Activated T-helper 2 cell treated with anti-CD3 and anti-CD28 coated beads, Interferon-gamma antibody, Interleukin-2, Interleukin-4, amounts not matched to agents 10 μg/mL and 5 μg/mL and 100 μg/mL, durations not matched to agents 14 hours and 24 hours and 36 hours (primary cell): ENCODE data around the gene PKNOX2. TPM values are rescaled to one million over a fixed set of nuclear protein-coding genes. Genes with fewer than 3 reads are reported as not detected.

Experiments
- DNase-seq: peaks from one replicate; pipeline ENCODE4 v3.0.0; 2021; ENCODE audit warnings: low spot score
- H3K27ac Mint-ChIP-seq: one replicate; pipeline ENCODE4 v1.8.0; 2021; ENCODE audit warnings: mixed read lengths
- H3K27me3 Mint-ChIP-seq: one replicate; pipeline ENCODE4 v1.8.0; 2021; ENCODE audit warnings: low read depth, mixed read lengths
- H3K36me3 Mint-ChIP-seq: one replicate; pipeline ENCODE4 v1.8.0; 2021; ENCODE audit warnings: low read depth, mixed read lengths
- H3K4me1 Mint-ChIP-seq: one replicate; pipeline ENCODE4 v1.8.0; 2021; ENCODE audit warnings: low read depth, mixed read lengths
- H3K4me3 Mint-ChIP-seq: one replicate; pipeline ENCODE4 v1.8.0; 2021; ENCODE audit warnings: low read depth, mild to moderate bottlenecking, moderate library complexity, mixed read lengths
- H3K9me3 Mint-ChIP-seq: one replicate; pipeline ENCODE4 v1.8.0; 2021; ENCODE audit warnings: mixed read lengths
- intact Hi-C: fragments of 100-400 bp; cut with micrococcal nuclease; formaldehyde crosslinking; loops from one replicate; pipeline ENCODE4 v1.15.1; 2023
- total RNA-seq: library from RNA; stranded (reverse); gene quantifications from 2 replicates; pipeline ENCODE4 v1.2.3, GENCODE V29; 2022

Gene PKNOX2
- total RNA-seq, 1 donor from 2014 or later: not detected

- no peak for DNase-seq
- intact Hi-C loops: no loop called here
- no peak overlapping the region for H3K4me3 Mint-ChIP-seq
- no peaks in the 10 kb centered on the region for H3K4me1 Mint-ChIP-seq
- no peaks in the 10 kb centered on the region for H3K9me3 Mint-ChIP-seq
- no peak overlapping the region for H3K27ac Mint-ChIP-seq
- no peaks in the 10 kb centered on the region for H3K27me3 Mint-ChIP-seq
- H3K36me3 Mint-ChIP-seq: no peaks in the 10 kb centered on the region
Observed at GRCh38 chr11:125360066-125360465, 195.5 kb downstream of the PKNOX2 start.

- DNase-seq: no peak
- Mint-ChIP-seq H3K27me3 (peaks cover under 1% of the 10 kb centered on the region), H3K4me3 (no peak overlapping the region), H3K27ac (no peak overlapping the region), H3K36me3 (no peaks in the 10 kb centered on the region), H3K4me1 (no peaks in the 10 kb centered on the region), H3K9me3 (no peaks in the 10 kb centered on the region)
- intact Hi-C loops: no loop called here
Observed at GRCh38 chr11:125364121-125364826, 199.7 kb downstream of the PKNOX2 start.

GRCh38 chr11:125365196-125365931, 200.8 kb downstream of the PKNOX2 start:
- Mint-ChIP-seq H3K27me3 (peaks cover 6% of the 10 kb centered on the region), H3K4me3 (no peak overlapping the region), H3K36me3 (no peaks in the 10 kb centered on the region), H3K9me3 (no peaks in the 10 kb centered on the region), H3K4me1 (no peaks in the 10 kb centered on the region), H3K27ac (no peak overlapping the region)
- intact Hi-C loops: no loop called here
- no peak for DNase-seq

- Mint-ChIP-seq H3K4me3 (no peak overlapping the region), H3K4me1 (no peaks in the 10 kb centered on the region), H3K9me3 (no peaks in the 10 kb centered on the region), H3K27ac (no peak overlapping the region), H3K36me3 (no peaks in the 10 kb centered on the region), H3K27me3 (peaks cover 21% of the 10 kb centered on the region)
- DNase-seq: no peak
- intact Hi-C loops: no loop called here
Observed at GRCh38 chr11:125367710-125368109, 203.2 kb downstream of the PKNOX2 start.

- no peaks in the 10 kb centered on the region for H3K36me3 Mint-ChIP-seq
- H3K4me3 Mint-ChIP-seq: no peak overlapping the region
- no peaks in the 10 kb centered on the region for H3K4me1 Mint-ChIP-seq
- H3K27me3 Mint-ChIP-seq: peaks cover 24% of the 10 kb centered on the region
- H3K27ac Mint-ChIP-seq: no peak overlapping the region
- intact Hi-C loops: no loop called here
- no peak for DNase-seq
- H3K9me3 Mint-ChIP-seq: no peaks in the 10 kb centered on the region
Observed at GRCh38 chr11:125368757-125369156, 204.2 kb downstream of the PKNOX2 start.

- Mint-ChIP-seq H3K27me3 (peaks cover 24% of the 10 kb centered on the region), H3K27ac (no peak overlapping the region), H3K36me3 (no peaks in the 10 kb centered on the region), H3K4me1 (no peaks in the 10 kb centered on the region), H3K4me3 (no peak overlapping the region), H3K9me3 (no peaks in the 10 kb centered on the region)
- intact Hi-C loops: no loop called here
- no peak for DNase-seq
Observed at GRCh38 chr11:125369808-125370207, 205.3 kb downstream of the PKNOX2 start.

GRCh38 chr11:125370561-125371389, 206.2 kb downstream of the PKNOX2 start:
- H3K27me3 Mint-ChIP-seq: peaks cover 26% of the 10 kb centered on the region
- H3K9me3 Mint-ChIP-seq: no peaks in the 10 kb centered on the region
- intact Hi-C loops: no loop called here
- DNase-seq: no peak
- no peak overlapping the region for H3K27ac Mint-ChIP-seq
- H3K4me1 Mint-ChIP-seq: no peaks in the 10 kb centered on the region
- no peak overlapping the region for H3K4me3 Mint-ChIP-seq
- no peaks in the 10 kb centered on the region for H3K36me3 Mint-ChIP-seq

GRCh38 chr11:125371431-125371935, 206.9 kb downstream of the PKNOX2 start:
- H3K36me3 Mint-ChIP-seq: no peaks in the 10 kb centered on the region
- H3K4me1 Mint-ChIP-seq: no peaks in the 10 kb centered on the region
- H3K9me3 Mint-ChIP-seq: no peaks in the 10 kb centered on the region
- intact Hi-C loops: no loop called here
- H3K27ac Mint-ChIP-seq: no peak overlapping the region
- H3K27me3 Mint-ChIP-seq: peaks cover 26% of the 10 kb centered on the region
- no peak overlapping the region for H3K4me3 Mint-ChIP-seq
- DNase-seq: no peak

GRCh38 chr11:125372088-125372487, 207.5 kb downstream of the PKNOX2 start:
- DNase-seq: no peak
- Mint-ChIP-seq H3K27me3 (peaks cover 26% of the 10 kb centered on the region), H3K27ac (no peak overlapping the region), H3K9me3 (no peaks in the 10 kb centered on the region), H3K4me1 (no peaks in the 10 kb centered on the region), H3K36me3 (no peaks in the 10 kb centered on the region), H3K4me3 (no peak overlapping the region)
- intact Hi-C loops: no loop called here

GRCh38 chr11:125372911-125373310, 208.4 kb downstream of the PKNOX2 start:
- intact Hi-C loops: no loop called here
- Mint-ChIP-seq H3K36me3 (no peaks in the 10 kb centered on the region), H3K27ac (no peak overlapping the region), H3K4me1 (no peaks in the 10 kb centered on the region), H3K4me3 (no peak overlapping the region), H3K27me3 (peaks cover 26% of the 10 kb centered on the region), H3K9me3 (no peaks in the 10 kb centered on the region)
- no peak for DNase-seq

- intact Hi-C loops: no loop called here
- no peaks in the 10 kb centered on the region for H3K36me3 Mint-ChIP-seq
- peaks cover 26% of the 10 kb centered on the region for H3K27me3 Mint-ChIP-seq
- H3K4me1 Mint-ChIP-seq: no peaks in the 10 kb centered on the region
- DNase-seq: no peak
- H3K4me3 Mint-ChIP-seq: no peak overlapping the region
- H3K27ac Mint-ChIP-seq: no peak overlapping the region
- no peaks in the 10 kb centered on the region for H3K9me3 Mint-ChIP-seq
Observed at GRCh38 chr11:125373426-125374391, 209.2 kb downstream of the PKNOX2 start.

GRCh38 chr11:125374398-125374797, 209.8 kb downstream of the PKNOX2 start:
- intact Hi-C loops: no loop called here
- Mint-ChIP-seq H3K4me3 (no peak overlapping the region), H3K9me3 (no peaks in the 10 kb centered on the region), H3K27ac (no peak overlapping the region), H3K36me3 (no peaks in the 10 kb centered on the region), H3K27me3 (peaks cover 24% of the 10 kb centered on the region), H3K4me1 (no peaks in the 10 kb centered on the region)
- no peak for DNase-seq
